Testis (tissue), 2 donors: ENCODE results near the gene DAB1.

Experiments used
- POLR2A ChIP-seq: fragments of 450-650 bp; IDR thresholded peaks from one replicate; pipeline ENCODE4 v1.6.1; 2017; ENCODE audit warnings: antibody characterized with exemption, mild to moderate bottlenecking, moderate library complexity
- TF ChIP-seq, protein P1 (sequence below), 3 experiments: fragments of 450-650 bp in 2 of 3; fragments of 200-600 bp in 1 of 3; sonication (generic) in 1 of 3; IDR thresholded peaks; one replicate each; pipeline ENCODE4 v1.5.1; 2016 to 2019; ENCODE audit warnings: antibody characterized with exemption in 3 of 3, mild to moderate bottlenecking in 2 of 3, moderate library complexity in 1 of 3

GRCh38 chr1:57336793-57337192, 87.1 kb downstream of the DAB1 start:
- TF ChIP-seq, protein P1, sequence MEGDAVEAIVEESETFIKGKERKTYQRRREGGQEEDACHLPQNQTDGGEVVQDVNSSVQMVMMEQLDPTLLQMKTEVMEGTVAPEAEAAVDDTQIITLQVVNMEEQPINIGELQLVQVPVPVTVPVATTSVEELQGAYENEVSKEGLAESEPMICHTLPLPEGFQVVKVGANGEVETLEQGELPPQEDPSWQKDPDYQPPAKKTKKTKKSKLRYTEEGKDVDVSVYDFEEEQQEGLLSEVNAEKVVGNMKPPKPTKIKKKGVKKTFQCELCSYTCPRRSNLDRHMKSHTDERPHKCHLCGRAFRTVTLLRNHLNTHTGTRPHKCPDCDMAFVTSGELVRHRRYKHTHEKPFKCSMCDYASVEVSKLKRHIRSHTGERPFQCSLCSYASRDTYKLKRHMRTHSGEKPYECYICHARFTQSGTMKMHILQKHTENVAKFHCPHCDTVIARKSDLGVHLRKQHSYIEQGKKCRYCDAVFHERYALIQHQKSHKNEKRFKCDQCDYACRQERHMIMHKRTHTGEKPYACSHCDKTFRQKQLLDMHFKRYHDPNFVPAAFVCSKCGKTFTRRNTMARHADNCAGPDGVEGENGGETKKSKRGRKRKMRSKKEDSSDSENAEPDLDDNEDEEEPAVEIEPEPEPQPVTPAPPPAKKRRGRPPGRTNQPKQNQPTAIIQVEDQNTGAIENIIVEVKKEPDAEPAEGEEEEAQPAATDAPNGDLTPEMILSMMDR (IDR thresholded peaks at IDR 0.05) = no peak
- TF ChIP-seq POLR2A = no peak
